Fibroblast of gingiva (primary cell): ENCODE results near the gene RPS6KL1.

Source experiments
- DNase-seq: peaks from one replicate; pipeline ENCODE4 v3.0.0-alpha.2; 2011; ENCODE audit warnings: low read depth

The RPS6KL1 gene

GRCh38 chr14:74951443-74952179 is 28.6 kb upstream of the RPS6KL1 start:
- DNase-seq, result no peak

- DNase-seq, result no peak
Measured at GRCh38 chr14:74950795-74951442, 27.9 kb upstream of the RPS6KL1 start.

GRCh38 chr14:74949859-74950573 is 27.0 kb upstream of the RPS6KL1 start:
- DNase-seq, result no peak

GRCh38 chr14:74949191-74949601 is 26.1 kb upstream of the RPS6KL1 start:
- no peak for DNase-seq

GRCh38 chr14:74948228-74949175 is 25.4 kb upstream of the RPS6KL1 start:
- DNase-seq, result no peak

- DNase-seq, result no peak
Measured at GRCh38 chr14:74947353-74948227, 24.5 kb upstream of the RPS6KL1 start.

- no peak for DNase-seq
Measured at GRCh38 chr14:74946659-74947281, 23.7 kb upstream of the RPS6KL1 start.

GRCh38 chr14:74945852-74946658 is 23.0 kb upstream of the RPS6KL1 start:
- peak; percentile 44 for DNase-seq

GRCh38 chr14:74945261-74945851 is 22.3 kb upstream of the RPS6KL1 start:
- DNase-seq, result no peak

- DNase-seq, result no peak
Measured at GRCh38 chr14:74942608-74943007, 19.5 kb upstream of the RPS6KL1 start.

GRCh38 chr14:74942181-74942580 is 19.1 kb upstream of the RPS6KL1 start:
- DNase-seq, result no peak

GRCh38 chr14:74941676-74942097 is 18.6 kb upstream of the RPS6KL1 start:
- no peak for DNase-seq

GRCh38 chr14:74940956-74941565 is 18.0 kb upstream of the RPS6KL1 start:
- DNase-seq, result no peak

GRCh38 chr14:74938531-74939495 is 15.8 kb upstream of the RPS6KL1 start:
- no peak for DNase-seq

- no peak for DNase-seq
Measured at GRCh38 chr14:74937171-74937570, 14.1 kb upstream of the RPS6KL1 start.

- DNase-seq, result no peak
Measured at GRCh38 chr14:74936731-74937130, 13.7 kb upstream of the RPS6KL1 start.

GRCh38 chr14:74936151-74936550 is 13.1 kb upstream of the RPS6KL1 start:
- no peak for DNase-seq

- no peak for DNase-seq
Measured at GRCh38 chr14:74935360-74935680, 12.3 kb upstream of the RPS6KL1 start.
